Aorta (tissue), 5 donors: ENCODE data around the gene KIAA1614. TPM values are rescaled to one million over a fixed set of nuclear protein-coding genes. Genes with fewer than 3 reads are reported as not detected.

ENCODE experiments used
- ATAC-seq: fragments of 200-7000 bp; cut with Tn5 transposase; one replicate; pipeline ENCODE4 v1.9.1; 2022; ENCODE audit warnings: moderate library complexity; ENCODE audit not compliant: low FRiP score
- DNase-seq, 2 donors: peaks; one replicate each; pipeline ENCODE4 v3.0.0-alpha.2; 2020
- H3K27ac ChIP-seq, 2 donors: one replicate each; pipeline ENCODE4 v1.5.1; 2013; ENCODE audit warnings: low read length in 2 of 2, mild to moderate bottlenecking in 2 of 2, moderate library complexity in 2 of 2, control low read depth in 1 of 2, inconsistent platforms in 1 of 2, low read depth in 1 of 2
- H3K27me3 ChIP-seq, 2 donors: one replicate each; pipeline ENCODE4 v1.6.1; 2013; ENCODE audit warnings: control low read depth in 1 of 2, low read length in 1 of 2, mild to moderate bottlenecking in 1 of 2, moderate library complexity in 1 of 2; ENCODE audit not compliant: insufficient read depth in 2 of 2, control insufficient read depth in 1 of 2
- H3K36me3 ChIP-seq, 2 donors: one replicate each; pipeline ENCODE4 v1.6.1; 2013; ENCODE audit warnings: control low read depth in 1 of 2, low read length in 1 of 2, mild to moderate bottlenecking in 1 of 2; ENCODE audit not compliant: insufficient read depth in 2 of 2, control insufficient read depth in 1 of 2
- H3K4me1 ChIP-seq, 2 donors: one replicate each; pipeline ENCODE4 v1.6.1; 2013; ENCODE audit warnings: low read length in 2 of 2, control low read depth in 1 of 2, mild to moderate bottlenecking in 1 of 2, moderate library complexity in 1 of 2; ENCODE audit not compliant: insufficient read depth in 2 of 2, control insufficient read depth in 1 of 2
- H3K4me3 ChIP-seq, 2 donors: one replicate each; pipeline ENCODE4 v1.5.1; 2013; ENCODE audit warnings: low read length in 2 of 2, control low read depth in 1 of 2, mild to moderate bottlenecking in 1 of 2
- H3K9me3 ChIP-seq: one replicate; pipeline ENCODE4 v1.6.1; 2013; ENCODE audit warnings: mild to moderate bottlenecking, low read length; ENCODE audit not compliant: control insufficient read depth
- WGBS, 2 donors: extraction: QIAGEN DNeasy Blood & Tissue Kit; methylation state at CpG; one replicate each; pipeline ENCODE4 v1.1.7; 2013; 5-methylcytosine and 5-hydroxymethylcytosine counted together
- intact Hi-C, 2 donors: fragments of 100-400 bp; cut with DNase I; formaldehyde crosslinking; loops; one replicate each; pipeline versions ENCODE4 v1.14.2 to v1.15.0; 2022
- polyA plus RNA-seq, 2 donors: library from polyadenylated mRNA; stranded (reverse); fragments of 200-250 nt; gene quantifications; one replicate each; pipeline ENCODE4 v1.2.3, GENCODE V29; 2013
- total RNA-seq, 2 donors: library from RNA; stranded (reverse); fragmentation: NEBNext Ultra II Directional; extraction: Animal tissue kit (Norgen Biotek cat#: 25700); gene quantifications; one replicate each; pipeline ENCODE4 v1.2.1, GENCODE V29; 2021
- donor health status: healthy with polysubstance abuse.
- donor health status: Bipolar disorder and iron deficiency.
- donor health status: DM: no; HTN: no; CAD: no.
- donor health status: DM: no; HTN: no; CAD: no.
- donor health status: DM: yes; HTN: yes; CAD: no.

KIAA1614 gene
- total and polyA plus RNA-seq, 4 donors = 4.3 to 10.5 (median 8.9) TPM

DNA sequence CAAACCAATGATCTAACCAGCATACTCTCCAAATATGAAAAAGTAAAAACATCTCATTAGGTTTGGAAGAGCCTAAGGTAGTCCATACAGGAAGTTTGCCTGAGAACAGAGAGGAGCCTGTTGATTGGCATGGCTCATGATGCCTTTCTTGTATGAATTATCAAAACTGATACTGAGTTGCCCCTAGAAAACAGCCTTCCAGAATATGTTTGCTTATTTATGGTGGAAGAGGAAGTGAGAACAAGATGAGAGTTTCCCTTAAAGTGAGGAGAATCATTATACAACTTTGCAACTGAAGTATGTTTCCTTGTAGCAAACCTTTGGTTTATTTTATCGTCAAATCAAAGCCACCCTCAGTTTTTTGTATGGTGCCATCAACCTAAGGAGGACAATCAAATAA, 23.8 kb upstream of the KIAA1614 start:
- WGBS, 2 donors = 88 to 100% methylated on average over 1 of the region's 1 CpG
- intact Hi-C loops = no loop called here
- H3K36me3 ChIP-seq = peaks cover 0 to 3% of the 10 kb centered on the region in 2 donors

DNA sequence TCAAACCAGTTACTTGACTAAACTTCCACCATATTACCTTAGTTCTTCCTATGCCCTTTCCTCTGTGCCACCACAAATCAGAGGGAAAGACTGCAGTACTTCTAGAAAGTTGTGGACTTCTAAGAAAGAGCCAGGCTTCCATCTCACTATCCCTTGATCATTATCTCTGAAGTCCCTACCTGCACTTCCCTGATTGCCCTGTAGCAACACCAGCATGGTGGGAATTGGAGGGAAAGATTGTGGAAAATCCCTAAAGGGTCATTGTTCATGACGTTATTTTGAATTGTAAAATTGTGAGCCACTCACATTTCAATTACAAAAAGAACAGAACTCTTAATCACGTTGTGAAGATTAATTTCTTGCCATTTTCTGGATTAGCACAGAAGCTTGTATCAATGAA, 23.4 kb upstream of the KIAA1614 start:
- intact Hi-C loops = no loop called here
- no peak overlapping the region for H3K27ac ChIP-seq

More for the DNA sequence above, 23.8 kb upstream of the KIAA1614 start:
- ATAC-seq = no peak
- Histone ChIP-seq H3K27ac (no peak overlapping the region), H3K4me3 (no peak overlapping the region), H3K4me1 (no peaks in the 10 kb centered on the region), H3K27me3 (no peaks in the 10 kb centered on the region), H3K9me3 (no peaks in the 10 kb centered on the region)
- DNase-seq = no peak

DNA sequence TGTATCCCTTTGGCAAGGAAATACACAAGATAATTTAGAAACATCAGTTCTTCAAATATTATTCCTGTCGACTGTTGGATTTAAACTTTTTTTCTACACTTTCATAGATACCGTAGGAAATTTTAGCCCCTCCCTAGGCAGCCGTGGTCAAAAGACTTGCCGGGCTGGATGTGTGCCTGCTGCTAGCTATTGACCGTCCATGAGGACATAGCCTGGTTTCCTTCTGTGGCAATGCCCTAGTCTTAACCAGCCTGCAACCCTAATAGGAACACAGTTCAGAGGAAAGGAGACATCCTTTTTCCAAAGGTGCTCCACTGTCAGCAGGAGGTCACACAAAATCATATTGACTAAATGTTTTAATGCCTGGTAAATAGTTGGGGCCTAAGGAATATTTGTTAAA, 20.4 kb upstream of the KIAA1614 start:
- 85 to 86% methylated on average over 5 of the region's 5 CpGs for WGBS, 2 donors
- Histone ChIP-seq H3K4me3 (no peak overlapping the region), H3K36me3 (no peaks in the 10 kb centered on the region), H3K9me3 (no peaks in the 10 kb centered on the region), H3K27ac (no peak overlapping the region), H3K4me1 (no peaks in the 10 kb centered on the region), H3K27me3 (no peaks in the 10 kb centered on the region)
- DNase-seq (no peak), ATAC-seq (no peak)
- intact Hi-C loops = no loop called here

More for the DNA sequence above, 23.4 kb upstream of the KIAA1614 start:
- Histone ChIP-seq H3K36me3 (peaks cover 0 to 3% of the 10 kb centered on the region in 2 donors), H3K27me3 (no peaks in the 10 kb centered on the region), H3K4me3 (no peak overlapping the region), H3K4me1 (no peaks in the 10 kb centered on the region), H3K9me3 (no peaks in the 10 kb centered on the region)
- ATAC-seq (no peak), DNase-seq (no peak)
- 78 to 88% methylated on average over 2 of the region's 2 CpGs for WGBS, 2 donors

DNA sequence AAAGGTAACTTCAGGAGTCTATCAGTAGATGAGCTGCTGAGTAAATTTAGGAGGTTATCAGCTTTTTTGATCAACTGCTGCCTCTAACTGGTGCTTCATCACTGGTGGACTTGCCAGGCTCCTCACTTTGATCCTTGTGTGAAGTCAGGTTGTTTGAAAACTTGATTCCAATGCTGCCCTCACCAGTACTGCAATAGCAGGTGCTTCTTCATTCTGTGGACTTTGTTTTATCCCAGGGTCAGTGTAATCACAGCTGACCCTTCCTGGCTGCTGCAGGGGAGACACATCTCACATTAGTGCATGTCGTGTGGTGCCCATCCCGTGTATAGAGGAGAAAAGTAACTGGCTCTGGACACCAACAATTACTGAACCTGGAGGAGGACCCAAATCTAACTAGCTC, 20.0 kb upstream of the KIAA1614 start:
- intact Hi-C loops = no loop called here
- H3K9me3 ChIP-seq = no peaks in the 10 kb centered on the region
- no peak for ATAC-seq
- H3K27me3 ChIP-seq = no peaks in the 10 kb centered on the region
- 92 to 96% methylated on average over 2 of the region's 2 CpGs for WGBS, 2 donors
- no peak overlapping the region for H3K27ac ChIP-seq
- no peaks in the 10 kb centered on the region for H3K4me1 ChIP-seq
- H3K4me3 ChIP-seq = no peak overlapping the region
- H3K36me3 ChIP-seq = no peaks in the 10 kb centered on the region
- DNase-seq = no peak

GRCh38 chr1:180893614-180894013, 19.1 kb upstream of the KIAA1614 start:
- no peaks in the 10 kb centered on the region for H3K4me1 ChIP-seq
- H3K36me3 ChIP-seq = no peaks in the 10 kb centered on the region
- H3K4me3 ChIP-seq = no peak overlapping the region
- intact Hi-C loops = no loop called here
- H3K27me3 ChIP-seq = no peaks in the 10 kb centered on the region
- H3K9me3 ChIP-seq = no peaks in the 10 kb centered on the region
- WGBS, 2 donors = 79 to 84% methylated on average over 3 of the region's 3 CpGs
- ATAC-seq (no peak), DNase-seq (no peak)
- H3K27ac ChIP-seq = no peak overlapping the region

GRCh38 chr1:180896161-180896560, 16.5 kb upstream of the KIAA1614 start:
- intact Hi-C loops = no loop called here
- whole genome bisulfite sequencing, 2 donors = 94% methylated on average over 3 of the region's 3 CpGs
- no peak overlapping the region for H3K4me3 ChIP-seq
- H3K27me3 ChIP-seq = no peaks in the 10 kb centered on the region
- no peaks in the 10 kb centered on the region for H3K9me3 ChIP-seq
- no peak overlapping the region for H3K27ac ChIP-seq
- ATAC-seq (no peak), DNase-seq (no peak)
- no peaks in the 10 kb centered on the region for H3K4me1 ChIP-seq
- no peaks in the 10 kb centered on the region for H3K36me3 ChIP-seq

GRCh38 chr1:180898441-180899219, 14.1 kb upstream of the KIAA1614 start:
- intact Hi-C loops = no loop called here
- DNase-seq = no peak
- no peak overlapping the region for H3K27ac ChIP-seq
- no peaks in the 10 kb centered on the region for H3K9me3 ChIP-seq
- H3K27me3 ChIP-seq = no peaks in the 10 kb centered on the region
- no peaks in the 10 kb centered on the region for H3K36me3 ChIP-seq
- no peaks in the 10 kb centered on the region for H3K4me1 ChIP-seq
- WGBS, 2 donors = 34 to 38% methylated on average over 5 of the region's 5 CpGs
- no peak for ATAC-seq
- H3K4me3 ChIP-seq = no peak overlapping the region

DNA sequence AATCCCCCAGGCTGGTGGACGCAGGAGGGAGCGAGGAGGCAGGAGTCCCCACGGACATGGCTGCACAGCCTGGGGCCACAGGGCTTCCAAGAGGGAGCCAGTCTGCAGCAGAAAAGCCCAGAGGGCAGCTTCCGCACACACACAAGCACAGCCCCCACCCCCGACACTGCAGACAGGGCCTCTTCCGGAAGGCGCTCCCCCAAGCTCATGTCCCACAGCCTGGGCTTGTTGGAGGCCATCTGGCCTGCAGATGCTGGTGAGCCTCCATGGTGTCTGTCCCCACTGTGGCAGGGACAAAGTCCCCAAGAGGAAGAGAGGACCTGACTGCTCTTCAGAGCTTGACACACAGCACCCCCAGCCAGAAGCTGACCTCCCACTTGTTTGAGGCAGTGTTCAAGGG, 13.4 kb upstream of the KIAA1614 start:
- no peaks in the 10 kb centered on the region for H3K4me1 ChIP-seq
- WGBS, 2 donors = 90 to 98% methylated on average over 7 of the region's 7 CpGs
- H3K4me3 ChIP-seq = no peak overlapping the region
- DNase-seq (no peak), ATAC-seq (no peak)
- H3K27me3 ChIP-seq = no peaks in the 10 kb centered on the region
- H3K9me3 ChIP-seq = no peaks in the 10 kb centered on the region
- intact Hi-C loops = no loop called here
- H3K36me3 ChIP-seq = no peaks in the 10 kb centered on the region
- H3K27ac ChIP-seq = no peak overlapping the region
